Myocyte (in vitro differentiated cells): Measurements from ENCODE around the gene CTBP1. TPM values are rescaled to one million over a fixed set of nuclear protein-coding genes. Genes with fewer than 3 reads are reported as not detected.

Experiments
- DNase-seq: peaks from one replicate; pipeline ENCODE4 v3.0.0-alpha.2; 2012; ENCODE audit warnings: low read depth
- total RNA-seq: library from RNA; depleted of rRNA; stranded (reverse); fragments of >200 nt; gene quantifications from 2 replicates; pipeline ENCODE4 v1.2.3, GENCODE V29; 2014

CTBP1 gene
- total RNA-seq, 1 donor from 2014 or later, result 259 TPM

GRCh38 chr4:1211891-1212545 is 36.9 kb downstream of the CTBP1 start:
- DNase-seq, result no peak

- no peak for DNase-seq
These were observed 37.6 kb downstream of the CTBP1 start for GRCh38 chr4:1211371-1211770.

DNA sequence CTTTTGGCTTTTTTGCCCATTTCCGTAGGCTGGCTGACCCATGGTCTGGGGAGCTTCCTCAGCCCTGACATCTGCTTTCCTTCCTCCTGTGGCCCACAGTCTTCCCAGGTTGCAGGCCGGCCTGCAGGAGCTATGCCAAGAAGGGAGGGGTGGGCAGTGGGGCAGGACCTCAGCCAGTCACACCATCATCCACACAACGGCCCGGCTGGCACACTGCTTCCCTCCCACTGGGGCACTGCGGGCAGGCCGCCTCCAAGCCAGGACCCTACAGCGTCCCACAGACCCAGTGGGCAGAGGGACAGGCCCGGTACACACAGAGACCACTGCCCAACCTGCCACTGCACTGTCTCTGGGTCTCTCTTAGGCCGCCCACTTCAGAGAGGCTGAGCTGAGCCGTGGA is 38.0 kb downstream of the CTBP1 start:
- no peak for DNase-seq

GRCh38 chr4:1210241-1210841 is 38.6 kb downstream of the CTBP1 start:
- no peak for DNase-seq

DNA sequence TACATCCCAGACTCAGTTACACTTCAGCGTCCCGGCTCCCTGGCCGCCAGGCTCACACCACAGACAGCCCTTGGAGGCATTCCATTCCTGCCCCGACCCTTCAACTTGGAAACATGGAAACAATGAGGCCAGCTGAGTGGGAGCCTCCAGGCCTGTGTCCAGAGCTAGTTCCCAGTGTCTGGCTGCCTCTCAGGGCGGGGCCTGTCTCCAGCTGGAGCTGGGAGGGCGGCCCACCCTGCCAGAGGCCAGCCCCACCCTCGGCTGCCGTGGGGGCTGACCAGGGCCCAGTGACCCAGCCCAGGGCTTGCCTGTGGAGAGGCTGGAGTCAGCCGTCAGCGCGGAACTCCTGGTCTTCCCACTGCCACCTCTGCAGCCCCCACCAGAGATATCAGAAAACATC is 39.1 kb downstream of the CTBP1 start:
- peak; percentile 83 for DNase-seq

DNA sequence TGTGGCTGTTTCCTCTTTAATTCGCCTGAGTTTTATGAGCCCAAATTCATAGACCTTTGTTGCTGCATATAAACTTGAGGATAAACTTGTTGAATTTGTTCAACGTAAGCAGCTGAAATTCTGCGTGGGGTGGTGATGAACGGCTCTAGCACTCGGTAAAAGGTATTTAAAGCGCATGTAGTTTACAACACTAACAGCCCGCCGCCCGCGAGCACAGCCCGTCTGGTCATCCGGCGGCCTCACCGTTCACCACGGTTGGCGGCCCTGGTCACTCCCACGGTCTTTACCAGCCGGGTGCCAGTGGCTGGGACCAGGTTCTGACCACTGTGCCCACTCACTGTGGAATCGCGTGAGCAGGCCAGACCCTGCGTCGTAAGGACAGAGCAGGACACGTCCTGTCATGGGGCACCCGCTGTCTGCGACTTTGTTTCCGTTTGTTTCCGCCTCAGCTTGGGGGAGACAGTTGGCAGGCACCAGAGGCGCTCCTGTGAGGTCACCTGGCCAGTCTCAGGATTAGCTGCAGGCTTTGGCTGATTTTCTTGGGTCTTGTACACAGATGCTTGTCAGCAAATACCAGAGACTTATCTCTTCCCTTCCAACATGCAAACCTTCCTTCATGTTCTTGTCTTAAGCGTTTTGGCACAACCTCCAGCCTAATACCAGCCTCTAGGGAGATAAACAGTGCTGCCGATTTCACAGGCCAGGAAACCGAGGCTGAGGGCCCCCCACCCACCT is 39.8 kb downstream of the CTBP1 start:
- DNase-seq, result no peak

DNA sequence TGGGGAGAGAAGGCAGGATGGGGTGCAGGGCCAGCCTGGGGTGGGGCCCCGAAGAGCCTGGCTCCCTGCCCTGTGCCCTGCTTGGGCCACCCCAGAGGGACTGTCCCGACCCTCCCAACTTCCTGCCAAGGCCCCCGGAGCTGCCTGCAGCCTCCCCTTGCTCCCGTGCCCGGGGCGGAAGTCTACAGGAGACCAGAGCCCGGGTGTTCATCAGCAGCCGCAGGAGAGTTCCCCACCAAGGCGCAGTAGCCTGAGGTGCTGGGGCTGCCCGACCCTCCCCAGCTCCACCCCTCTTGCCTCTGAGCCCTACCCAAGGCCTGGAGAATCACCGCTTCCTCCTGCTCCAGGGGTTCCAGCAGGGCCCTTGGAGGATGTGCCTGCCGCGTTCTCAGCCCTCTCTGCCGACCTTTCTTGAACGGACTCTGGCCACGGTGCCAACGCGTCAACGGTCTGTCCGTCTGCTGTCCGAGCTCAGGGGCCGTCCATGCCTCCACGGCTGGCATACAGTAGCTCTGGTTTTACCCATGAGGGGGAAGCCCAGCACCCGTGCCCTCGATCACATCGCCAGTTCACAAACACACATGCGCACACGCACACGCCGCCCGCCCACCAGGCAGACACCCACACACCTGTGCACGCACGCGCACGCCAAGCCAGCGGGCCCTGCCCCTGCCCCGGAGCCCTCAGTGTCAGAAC is 40.5 kb downstream of the CTBP1 start:
- no peak for DNase-seq

DNA sequence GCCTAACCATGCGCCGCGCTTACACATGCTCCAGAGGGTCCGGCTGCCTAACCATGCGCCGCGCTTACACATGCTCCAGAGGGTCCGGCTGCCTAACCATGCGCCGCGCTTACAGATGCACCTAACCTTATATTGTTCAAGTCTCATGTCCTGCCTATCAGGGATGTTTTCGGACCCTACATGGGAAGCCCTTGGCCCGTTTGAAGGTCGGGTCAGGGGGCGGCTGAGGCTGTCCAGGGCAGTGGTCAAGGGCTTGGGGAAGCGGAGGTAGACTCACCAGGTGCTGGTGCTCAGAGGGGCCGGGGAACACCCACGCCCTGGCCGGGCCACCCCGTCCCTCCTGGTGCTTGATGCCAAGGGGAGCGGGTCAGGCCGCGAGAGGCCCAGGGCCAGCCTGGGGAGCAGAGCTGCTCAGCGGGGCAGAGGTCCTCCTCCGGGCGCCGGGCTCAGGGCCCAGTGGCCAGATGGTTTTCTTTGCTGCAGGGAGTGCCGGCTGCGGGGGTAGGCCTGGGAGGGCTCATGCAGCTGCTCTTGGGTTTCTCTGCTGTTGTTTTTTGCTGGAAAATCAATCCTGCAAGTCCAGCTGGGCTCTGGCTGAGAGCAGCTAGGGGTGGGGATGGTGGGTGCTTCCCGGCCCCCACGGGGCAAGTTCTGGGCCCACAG is 41.2 kb downstream of the CTBP1 start:
- peak; percentile 85 for DNase-seq

DNA sequence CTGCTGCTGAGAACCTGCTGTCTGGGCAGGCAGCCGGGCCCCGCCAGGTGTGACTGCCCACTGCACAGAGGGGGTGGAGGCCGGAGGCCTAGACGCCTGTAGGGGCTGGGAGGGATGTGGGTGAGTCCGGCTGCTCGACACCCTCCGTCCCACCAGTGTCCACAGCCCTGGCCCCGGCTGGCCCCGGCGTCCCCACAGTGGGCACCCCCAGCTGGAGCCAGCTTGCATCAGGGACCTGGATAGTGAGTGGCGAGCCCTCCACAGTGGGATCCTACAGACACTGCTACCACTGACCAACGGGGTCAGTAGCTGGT is 41.8 kb downstream of the CTBP1 start:
- no peak for DNase-seq

DNA sequence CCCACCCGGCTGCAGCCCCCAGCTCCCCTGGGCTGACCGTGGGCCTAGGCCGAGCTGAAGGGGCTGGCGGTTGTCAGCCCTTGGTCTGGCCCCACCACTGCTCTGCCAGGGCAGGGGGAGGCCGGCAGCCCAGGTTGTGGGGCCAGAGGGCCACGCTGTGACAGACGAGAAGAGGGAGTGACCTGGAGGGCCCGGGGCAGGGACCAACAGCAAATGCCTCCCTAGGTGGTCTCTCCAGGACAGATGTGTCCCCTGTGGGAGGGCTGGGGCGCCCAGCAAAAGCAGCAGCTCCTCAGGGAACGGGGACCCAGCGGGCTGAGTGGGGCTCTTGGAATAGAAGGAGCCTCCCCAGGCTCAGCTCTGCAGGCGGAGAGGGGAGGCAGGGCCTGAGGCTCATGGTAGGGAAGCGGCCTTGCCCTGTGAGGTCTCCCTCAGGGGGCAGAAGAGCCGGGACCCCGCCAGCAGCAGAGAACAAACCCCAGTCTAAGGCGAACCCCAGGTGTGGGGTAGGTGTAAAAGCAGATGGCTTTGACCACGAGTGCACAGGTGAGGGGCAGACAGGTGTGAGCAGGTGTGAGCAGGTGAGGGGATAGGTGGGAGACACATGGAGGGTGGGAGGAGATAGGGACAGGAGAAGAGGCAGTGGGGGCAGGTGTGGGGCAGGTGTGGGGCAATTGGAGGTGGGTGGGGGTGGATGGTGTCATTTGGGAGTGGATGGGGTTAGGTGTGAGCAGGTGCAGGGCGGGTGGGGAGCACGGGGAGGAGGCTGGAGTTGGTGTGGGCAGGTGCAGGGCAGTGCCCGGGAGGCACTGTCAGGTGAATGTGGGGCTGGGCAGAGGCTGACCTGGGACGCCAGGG is 42.4 kb downstream of the CTBP1 start:
- no peak for DNase-seq

- no peak for DNase-seq
These were observed 43.2 kb downstream of the CTBP1 start for GRCh38 chr4:1205586-1206298.

DNA sequence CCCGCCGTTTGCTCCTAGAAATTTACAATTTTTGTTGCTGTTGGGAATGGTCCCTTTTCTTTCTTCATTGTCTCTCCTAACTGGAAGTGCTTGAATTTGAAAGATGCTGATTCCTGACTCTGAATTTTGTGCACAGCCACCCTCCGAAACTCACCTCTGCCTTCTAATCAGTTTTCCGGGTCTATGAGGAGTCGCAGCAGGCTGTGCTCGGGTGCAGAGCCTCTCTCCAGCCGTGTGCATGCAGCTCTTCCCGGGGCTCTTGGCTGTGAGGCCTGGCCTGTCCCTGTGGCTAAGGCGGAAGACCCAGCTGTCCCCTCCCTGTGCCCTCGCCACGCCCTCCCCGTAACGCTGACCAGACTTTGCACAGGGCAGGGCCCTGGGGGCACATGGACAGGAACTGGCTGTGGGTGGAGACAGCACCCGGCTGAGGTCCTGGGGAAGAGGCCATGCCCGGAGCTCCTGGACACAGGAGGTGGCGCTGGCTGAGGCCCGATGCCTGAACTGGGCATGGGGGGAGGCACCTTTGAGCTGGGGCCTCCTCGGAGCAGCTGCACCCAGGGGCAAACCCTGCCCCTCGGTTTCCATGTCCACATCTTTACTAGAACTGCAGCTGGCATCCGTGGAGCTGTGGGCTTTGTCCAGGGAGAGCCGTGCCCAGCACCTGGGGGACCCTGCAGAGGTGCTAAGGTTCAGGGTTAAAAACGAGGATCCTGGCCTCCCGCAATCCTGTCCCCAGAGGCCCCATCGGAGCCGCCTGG is 43.9 kb downstream of the CTBP1 start:
- peak; percentile 79 for DNase-seq

DNA sequence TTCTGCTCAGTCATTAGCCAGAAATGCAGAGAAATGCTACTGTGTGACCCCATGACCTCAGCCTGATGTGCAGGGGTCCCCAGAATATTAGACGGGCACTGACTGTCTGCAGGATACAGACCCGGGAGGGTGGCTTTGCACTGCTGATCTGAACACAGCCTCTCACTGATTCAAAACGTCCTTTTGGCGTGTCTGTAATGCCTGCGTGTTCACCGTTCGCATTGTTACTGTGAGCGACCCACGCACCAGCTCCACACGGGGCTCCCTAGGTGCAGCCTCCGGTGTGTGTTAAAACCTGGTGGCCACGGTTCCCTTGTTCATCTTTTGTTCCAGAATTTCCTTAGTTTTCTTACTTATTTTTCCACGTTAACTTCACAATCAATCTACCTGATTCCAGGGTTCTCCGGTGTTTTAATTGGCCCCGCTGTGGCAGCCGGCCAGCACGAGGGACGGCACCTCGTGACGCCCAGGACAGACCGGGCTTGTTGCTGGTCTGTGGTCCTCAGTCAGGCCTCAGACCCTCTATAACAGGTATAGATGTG is 44.6 kb downstream of the CTBP1 start:
- DNase-seq, result no peak

GRCh38 chr4:1203026-1203616 is 45.8 kb downstream of the CTBP1 start:
- DNase-seq, result no peak

DNA sequence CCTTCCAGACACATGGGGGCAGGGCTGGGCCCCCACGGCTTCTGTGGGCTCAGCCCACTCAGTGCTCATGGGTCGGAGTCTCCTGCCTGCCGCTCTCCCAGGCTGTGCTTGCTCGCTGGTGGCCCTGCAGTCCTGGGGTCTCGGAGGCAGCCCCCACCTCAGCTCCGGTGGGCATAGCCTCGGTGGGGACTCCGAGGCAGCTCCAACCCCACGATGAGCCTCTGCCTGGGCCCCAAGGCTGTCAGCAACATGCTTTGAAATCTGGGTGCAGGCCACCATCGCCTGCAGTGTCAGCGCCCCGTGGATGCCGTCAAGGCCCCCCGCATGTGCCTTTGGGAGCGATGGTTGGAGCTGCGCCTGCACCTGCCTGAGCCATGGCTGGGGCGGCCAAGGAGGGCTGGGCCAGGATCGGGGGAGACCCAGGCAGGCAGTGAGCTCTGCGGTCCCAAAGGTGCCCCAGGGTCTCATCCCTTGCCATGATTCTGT is 46.4 kb downstream of the CTBP1 start:
- no peak for DNase-seq

- peak; percentile 34 for DNase-seq
These were observed 46.9 kb downstream of the CTBP1 start for GRCh38 chr4:1201851-1202525.

DNA sequence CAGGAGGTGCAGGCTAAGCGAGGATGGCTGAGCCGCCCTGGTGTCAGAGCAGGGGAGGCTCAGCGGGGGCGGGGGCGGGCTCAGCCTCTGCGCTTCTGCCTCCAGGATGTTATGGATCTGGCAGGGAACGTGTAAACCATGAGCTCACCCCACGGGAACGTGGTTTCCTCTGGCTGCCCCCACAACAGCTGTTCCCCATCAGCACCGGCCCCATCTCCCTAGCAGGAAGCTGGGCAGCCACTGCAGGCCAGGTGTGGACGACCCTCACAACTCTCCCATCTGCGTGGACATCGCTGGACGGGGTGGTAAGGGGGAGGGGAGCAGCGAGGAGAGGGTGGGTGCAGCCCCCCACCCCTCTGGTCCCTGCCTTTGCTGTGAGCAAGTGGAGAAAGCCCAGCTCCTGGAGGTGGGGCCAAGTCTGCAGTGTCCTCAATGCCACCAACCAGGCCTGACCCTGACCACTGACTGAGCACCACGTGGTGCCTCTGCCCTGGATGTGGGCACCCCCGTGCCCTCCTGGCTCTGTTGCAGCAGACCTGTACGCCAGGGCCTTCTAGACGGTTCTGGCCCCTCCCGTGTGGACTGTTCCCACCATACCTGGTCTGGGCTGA is 48.4 kb downstream of the CTBP1 start:
- peak; percentile 85 for DNase-seq
